Fibroblast of the aortic adventitia (primary cell): ENCODE measurements around the gene KIAA1217. TPM values are rescaled to one million over a fixed set of nuclear protein-coding genes. Genes with fewer than 3 reads are reported as not detected.

ENCODE experiments used
- DNase-seq: peaks from one replicate; pipeline ENCODE4 v3.0.0-alpha.2; 2010; ENCODE audit warnings: low read depth
- H3K4me3 ChIP-seq: 2 replicates; pipeline ENCODE4 v1.5.1; 2011; ENCODE audit warnings: low read depth, mild to moderate bottlenecking, control low read depth, low read length, moderate library complexity
- total RNA-seq: library from RNA; depleted of rRNA; stranded (reverse); fragments of >200 nt; gene quantifications from 2 replicates; pipeline ENCODE4 v1.2.3, GENCODE V29; 2012; ENCODE audit warnings: low replicate concordance
- TF ChIP-seq, protein P1 (sequence below): IDR thresholded peaks from 2 replicates; pipeline ENCODE4 v1.5.1; 2011; ENCODE audit warnings: mild to moderate bottlenecking, low read length, control low read depth, inconsistent platforms; ENCODE audit not compliant: insufficient read depth

Gene KIAA1217
- total RNA-seq, 1 donor: 12.5 TPM

GRCh38 chr10:24493165-24493564 is 284.2 kb downstream of the KIAA1217 start:
- DNase-seq: no peak
- TF ChIP-seq, protein P1, sequence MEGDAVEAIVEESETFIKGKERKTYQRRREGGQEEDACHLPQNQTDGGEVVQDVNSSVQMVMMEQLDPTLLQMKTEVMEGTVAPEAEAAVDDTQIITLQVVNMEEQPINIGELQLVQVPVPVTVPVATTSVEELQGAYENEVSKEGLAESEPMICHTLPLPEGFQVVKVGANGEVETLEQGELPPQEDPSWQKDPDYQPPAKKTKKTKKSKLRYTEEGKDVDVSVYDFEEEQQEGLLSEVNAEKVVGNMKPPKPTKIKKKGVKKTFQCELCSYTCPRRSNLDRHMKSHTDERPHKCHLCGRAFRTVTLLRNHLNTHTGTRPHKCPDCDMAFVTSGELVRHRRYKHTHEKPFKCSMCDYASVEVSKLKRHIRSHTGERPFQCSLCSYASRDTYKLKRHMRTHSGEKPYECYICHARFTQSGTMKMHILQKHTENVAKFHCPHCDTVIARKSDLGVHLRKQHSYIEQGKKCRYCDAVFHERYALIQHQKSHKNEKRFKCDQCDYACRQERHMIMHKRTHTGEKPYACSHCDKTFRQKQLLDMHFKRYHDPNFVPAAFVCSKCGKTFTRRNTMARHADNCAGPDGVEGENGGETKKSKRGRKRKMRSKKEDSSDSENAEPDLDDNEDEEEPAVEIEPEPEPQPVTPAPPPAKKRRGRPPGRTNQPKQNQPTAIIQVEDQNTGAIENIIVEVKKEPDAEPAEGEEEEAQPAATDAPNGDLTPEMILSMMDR: no peak

GRCh38 chr10:24494236-24494635 is 285.3 kb downstream of the KIAA1217 start:
- TF ChIP-seq, protein P1: no peak
- no peak for DNase-seq
- H3K4me3 ChIP-seq: no peak overlapping the region

More at GRCh38 chr10:24493165-24493564, 284.2 kb downstream of the KIAA1217 start:
- H3K4me3 ChIP-seq: no peak overlapping the region

- no peak for DNase-seq
- TF ChIP-seq, protein P1: no peak
- no peak overlapping the region for H3K4me3 ChIP-seq
These were observed 285.8 kb downstream of the KIAA1217 start for GRCh38 chr10:24494777-24495176.

- TF ChIP-seq, protein P1: no peak
- H3K4me3 ChIP-seq: no peak overlapping the region
- no peak for DNase-seq
These were observed 286.9 kb downstream of the KIAA1217 start for GRCh38 chr10:24495666-24496460.

- no peak for DNase-seq
- TF ChIP-seq, protein P1: no peak
- no peak overlapping the region for H3K4me3 ChIP-seq
These were observed 288.0 kb downstream of the KIAA1217 start for GRCh38 chr10:24496906-24497305.

- no peak overlapping the region for H3K4me3 ChIP-seq
- DNase-seq: no peak
- TF ChIP-seq, protein P1: no peak
These were observed 292.2 kb downstream of the KIAA1217 start for GRCh38 chr10:24501056-24501711.
